Fibroblast of pulmonary artery (primary cell): ENCODE measurements around the gene AP1B1.

Experiments
- DNase-seq: peaks from one replicate; pipeline ENCODE4 v3.0.0-alpha.2; 2010; ENCODE audit warnings: low read depth
- H3K4me3 ChIP-seq: replicated peaks from 2 replicates; pipeline ENCODE4 v1.5.1; 2011; ENCODE audit warnings: low read depth, mild to moderate bottlenecking, control low read depth, low read length, moderate library complexity
- CTCF ChIP-seq: IDR thresholded peaks from 2 replicates; pipeline ENCODE4 v1.5.1; 2011; ENCODE audit warnings: mild to moderate bottlenecking, control low read depth, low read length, inconsistent platforms; ENCODE audit errors: missing control alignments

The AP1B1 gene

GRCh38 chr22:29284196-29284595 is 104.2 kb downstream of the AP1B1 start:
- no peak for DNase-seq

GRCh38 chr22:29277927-29278326 is 110.4 kb downstream of the AP1B1 start:
- no peak overlapping the region for H3K4me3 ChIP-seq
- no peak for TF ChIP-seq CTCF
- DNase-seq, result no peak

More at GRCh38 chr22:29284196-29284595, 104.2 kb downstream of the AP1B1 start:
- no peak for TF ChIP-seq CTCF
- H3K4me3 ChIP-seq, result no peak overlapping the region
